ENCODE measurements around the gene GRIK2. TPM values are rescaled to one million over a fixed set of nuclear protein-coding genes. Genes with fewer than 3 reads are reported as not detected.

Gene GRIK2
- total RNA-seq, 1 experiment from 2014 or later = 0.07 TPM

DNA sequence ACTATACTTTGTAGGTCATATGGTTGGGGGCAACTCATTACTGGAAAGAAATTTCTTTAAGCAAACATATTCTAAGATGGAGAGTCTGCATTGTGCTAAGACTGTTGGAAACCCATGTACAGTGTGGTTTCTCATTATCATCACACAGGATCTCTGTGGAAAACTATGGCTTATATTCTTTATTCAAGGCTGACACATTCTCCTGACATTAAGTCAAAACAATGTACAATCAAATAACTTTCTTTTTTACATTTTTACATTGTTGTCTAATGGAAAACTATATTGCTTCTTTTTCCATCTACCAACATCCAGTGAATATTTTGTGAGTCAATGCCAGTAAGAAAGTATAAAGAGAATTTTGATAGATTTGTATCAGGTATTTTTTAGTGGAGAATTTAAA, 417.6 kb downstream of the GRIK2 start:
- Histone ChIP-seq H3K79me2 (ENCODE audit: low read length) (no peaks in the 10 kb centered on the region), H4K20me1 (ENCODE audit: insufficient read depth, low read depth, low read length) (no peaks in the 10 kb centered on the region), H3K4me2 (ENCODE audit: low read depth, low read length, poor library complexity, severe bottlenecking) (no peak overlapping the region), H3K9ac (ENCODE audit: low read length) (no peak overlapping the region), H3K9me3 (ENCODE audit: low read length) (no peaks in the 10 kb centered on the region), H3K36me3 (ENCODE audit: insufficient read depth, low read length) (no peaks in the 10 kb centered on the region), H2AFZ (ENCODE audit: low read length) (no peak overlapping the region), H3K27ac (ENCODE audit: low read length) (no peak overlapping the region), H3K4me1 (ENCODE audit: low read length) (no peaks in the 10 kb centered on the region), H3K27me3 (ENCODE audit: low read length) (no peaks in the 10 kb centered on the region), H3K4me3 (ENCODE audit: low read length) (no peak overlapping the region), H3K9me2 (replicated peaks; ENCODE audit: insufficient read depth, low read length) (no peaks in the 10 kb centered on the region)
- no peak for DNase-seq

- Histone ChIP-seq H4K20me1 (ENCODE audit: insufficient read depth, low read depth, low read length) (no peaks in the 10 kb centered on the region), H3K27me3 (ENCODE audit: low read length) (no peaks in the 10 kb centered on the region), H3K4me1 (ENCODE audit: low read length) (no peaks in the 10 kb centered on the region), H3K9ac (ENCODE audit: low read length) (no peak overlapping the region), H3K4me3 (ENCODE audit: low read length) (no peak overlapping the region), H3K79me2 (ENCODE audit: low read length) (no peaks in the 10 kb centered on the region), H3K36me3 (ENCODE audit: insufficient read depth, low read length) (no peaks in the 10 kb centered on the region), H3K27ac (ENCODE audit: low read length) (no peak overlapping the region), H3K9me3 (ENCODE audit: low read length) (no peaks in the 10 kb centered on the region), H2AFZ (ENCODE audit: low read length) (no peak overlapping the region), H3K9me2 (replicated peaks; ENCODE audit: insufficient read depth, low read length) (no peaks in the 10 kb centered on the region), H3K4me2 (ENCODE audit: low read depth, low read length, poor library complexity, severe bottlenecking) (no peak overlapping the region)
- no peak for DNase-seq
Measured at GRCh38 chr6:101816716-101817115, 423.2 kb downstream of the GRIK2 start.

DNA sequence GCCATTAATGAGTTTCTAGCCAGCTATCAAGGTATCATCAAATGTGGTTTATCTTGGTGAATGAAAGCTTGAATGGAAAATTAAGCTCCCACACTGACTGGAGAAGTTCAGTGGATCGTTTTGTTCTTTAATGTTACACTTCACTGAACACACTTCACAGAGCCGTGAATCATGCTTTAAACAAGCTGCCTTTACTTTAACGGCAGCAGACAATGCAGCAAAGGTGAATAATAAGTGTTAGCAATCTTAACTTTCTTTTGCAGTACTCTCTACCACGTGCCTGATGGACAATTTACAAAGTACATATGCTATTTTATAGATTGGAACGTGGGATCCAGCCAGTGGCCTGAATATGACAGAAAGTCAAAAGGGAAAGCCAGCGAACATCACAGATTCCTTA, 424.5 kb downstream of the GRIK2 start:
- H3K36me3 ChIP-seq (ENCODE audit: insufficient read depth, low read length) = no peaks in the 10 kb centered on the region
- no peak overlapping the region for H3K4me2 ChIP-seq (ENCODE audit: low read depth, low read length, poor library complexity, severe bottlenecking)
- H3K27ac ChIP-seq (ENCODE audit: low read length) = no peak overlapping the region
- H3K9ac ChIP-seq (ENCODE audit: low read length) = no peak overlapping the region
- no peaks in the 10 kb centered on the region for H3K9me2 ChIP-seq (replicated peaks; ENCODE audit: insufficient read depth, low read length)
- no peaks in the 10 kb centered on the region for H4K20me1 ChIP-seq (ENCODE audit: insufficient read depth, low read depth, low read length)
- H3K4me1 ChIP-seq (ENCODE audit: low read length) = no peaks in the 10 kb centered on the region
- DNase-seq = no peak
- no peak overlapping the region for H3K4me3 ChIP-seq (ENCODE audit: low read length)
- no peaks in the 10 kb centered on the region for H3K9me3 ChIP-seq (ENCODE audit: low read length)
- H3K79me2 ChIP-seq (ENCODE audit: low read length) = no peaks in the 10 kb centered on the region
- H2AFZ ChIP-seq (ENCODE audit: low read length) = no peak overlapping the region
- no peaks in the 10 kb centered on the region for H3K27me3 ChIP-seq (ENCODE audit: low read length)

DNA sequence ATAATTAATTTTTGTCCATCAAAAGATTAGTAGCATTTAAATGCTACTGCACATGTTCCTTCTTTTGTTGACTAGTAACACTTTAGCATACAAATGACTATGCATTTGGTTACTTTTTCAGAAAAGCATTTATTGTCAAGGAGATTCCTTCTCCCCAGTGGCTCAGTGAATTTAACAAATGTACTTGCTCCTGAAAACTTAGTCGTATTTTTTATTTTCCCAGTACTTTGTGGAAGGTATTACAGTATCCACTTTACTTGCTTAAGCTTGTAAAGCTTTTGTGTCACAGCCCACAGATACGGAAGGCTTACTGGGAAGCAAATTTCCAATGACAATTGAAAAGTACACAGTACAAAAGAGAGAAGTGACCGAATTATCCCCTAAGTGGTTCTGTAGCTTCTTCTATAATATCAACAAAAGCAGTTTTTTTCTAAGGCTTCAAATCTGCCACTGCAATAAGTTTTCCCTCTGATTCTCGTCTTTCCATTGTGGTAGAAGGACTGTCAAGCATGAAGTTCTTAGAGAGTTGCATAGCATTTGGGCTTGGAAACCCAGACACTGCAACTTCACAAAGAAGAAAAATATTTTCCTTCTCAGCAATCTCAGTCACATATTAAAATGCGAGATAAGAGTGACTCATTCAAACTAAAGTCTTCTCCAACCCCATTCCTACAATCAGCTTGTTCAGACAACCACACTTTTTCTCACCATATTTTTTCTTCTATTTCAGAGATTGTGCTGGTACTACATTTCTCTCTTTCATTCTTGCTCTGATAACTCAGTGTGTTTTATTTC, 431.2 kb downstream of the GRIK2 start:
- Histone ChIP-seq H3K4me2 (ENCODE audit: low read depth, low read length, poor library complexity, severe bottlenecking) (no peak overlapping the region), H4K20me1 (ENCODE audit: insufficient read depth, low read depth, low read length) (no peaks in the 10 kb centered on the region), H3K4me1 (ENCODE audit: low read length) (no peaks in the 10 kb centered on the region), H2AFZ (ENCODE audit: low read length) (no peak overlapping the region), H3K9ac (ENCODE audit: low read length) (no peak overlapping the region), H3K4me3 (ENCODE audit: low read length) (no peak overlapping the region), H3K27me3 (ENCODE audit: low read length) (no peaks in the 10 kb centered on the region), H3K27ac (ENCODE audit: low read length) (no peak overlapping the region), H3K9me3 (ENCODE audit: low read length) (peaks cover 15% of the 10 kb centered on the region; the same call in 1 of the 2 replicates), H3K36me3 (ENCODE audit: insufficient read depth, low read length) (no peaks in the 10 kb centered on the region), H3K79me2 (ENCODE audit: low read length) (no peaks in the 10 kb centered on the region), H3K9me2 (replicated peaks; ENCODE audit: insufficient read depth, low read length) (no peaks in the 10 kb centered on the region)
- no peak for DNase-seq

- H3K4me2 ChIP-seq (ENCODE audit: low read depth, low read length, poor library complexity, severe bottlenecking) = no peak overlapping the region
- H3K9me2 ChIP-seq (replicated peaks; ENCODE audit: insufficient read depth, low read length) = no peaks in the 10 kb centered on the region
- DNase-seq = no peak
- no peaks in the 10 kb centered on the region for H4K20me1 ChIP-seq (ENCODE audit: insufficient read depth, low read depth, low read length)
- H3K79me2 ChIP-seq (ENCODE audit: low read length) = no peaks in the 10 kb centered on the region
- no peaks in the 10 kb centered on the region for H3K27me3 ChIP-seq (ENCODE audit: low read length)
- no peaks in the 10 kb centered on the region for H3K4me1 ChIP-seq (ENCODE audit: low read length)
- H3K9me3 ChIP-seq (ENCODE audit: low read length) = peaks cover 15% of the 10 kb centered on the region; the same call in 1 of the 2 replicates
- no peaks in the 10 kb centered on the region for H3K36me3 ChIP-seq (ENCODE audit: insufficient read depth, low read length)
- no peak overlapping the region for H3K9ac ChIP-seq (ENCODE audit: low read length)
- H3K4me3 ChIP-seq (ENCODE audit: low read length) = no peak overlapping the region
- H3K27ac ChIP-seq (ENCODE audit: low read length) = no peak overlapping the region
- H2AFZ ChIP-seq (ENCODE audit: low read length) = no peak overlapping the region
Measured at GRCh38 chr6:101826269-101826668, 432.8 kb downstream of the GRIK2 start.

DNA sequence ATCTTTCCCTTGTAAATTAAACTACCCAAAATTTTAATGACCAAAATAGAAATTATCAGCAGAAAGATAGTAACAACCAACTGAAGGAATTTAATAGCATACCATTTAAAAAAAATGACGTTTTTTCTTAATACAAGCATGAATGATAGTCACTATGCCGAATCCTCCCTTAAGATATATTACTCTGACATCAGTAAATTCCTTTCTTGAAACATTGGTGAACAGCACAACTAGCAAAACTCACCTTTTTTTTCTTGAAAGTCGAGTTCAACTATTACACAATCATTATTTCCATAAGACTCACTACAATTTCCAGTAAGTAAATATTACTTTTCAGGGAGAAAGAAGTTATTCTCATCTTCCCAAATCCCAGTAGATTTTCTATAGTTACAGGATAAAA, 433.2 kb downstream of the GRIK2 start:
- DNase-seq = no peak
- no peak overlapping the region for H3K4me3 ChIP-seq (ENCODE audit: low read length)
- H3K9me3 ChIP-seq (ENCODE audit: low read length) = peaks cover 15% of the 10 kb centered on the region; the same call in 1 of the 2 replicates
- no peak overlapping the region for H3K4me2 ChIP-seq (ENCODE audit: low read depth, low read length, poor library complexity, severe bottlenecking)
- no peaks in the 10 kb centered on the region for H3K36me3 ChIP-seq (ENCODE audit: insufficient read depth, low read length)
- H3K9ac ChIP-seq (ENCODE audit: low read length) = no peak overlapping the region
- H4K20me1 ChIP-seq (ENCODE audit: insufficient read depth, low read depth, low read length) = no peaks in the 10 kb centered on the region
- no peaks in the 10 kb centered on the region for H3K9me2 ChIP-seq (replicated peaks; ENCODE audit: insufficient read depth, low read length)
- H3K4me1 ChIP-seq (ENCODE audit: low read length) = no peaks in the 10 kb centered on the region
- H3K27me3 ChIP-seq (ENCODE audit: low read length) = no peaks in the 10 kb centered on the region
- H3K79me2 ChIP-seq (ENCODE audit: low read length) = no peaks in the 10 kb centered on the region
- no peak overlapping the region for H2AFZ ChIP-seq (ENCODE audit: low read length)
- no peak overlapping the region for H3K27ac ChIP-seq (ENCODE audit: low read length)

GRCh38 chr6:101830501-101831031, 437.1 kb downstream of the GRIK2 start:
- no peaks in the 10 kb centered on the region for H3K9me2 ChIP-seq (replicated peaks; ENCODE audit: insufficient read depth, low read length)
- no peak overlapping the region for H2AFZ ChIP-seq (ENCODE audit: low read length)
- no peaks in the 10 kb centered on the region for H3K4me1 ChIP-seq (ENCODE audit: low read length)
- no peak for DNase-seq
- H3K27ac ChIP-seq (ENCODE audit: low read length) = no peak overlapping the region
- H3K36me3 ChIP-seq (ENCODE audit: insufficient read depth, low read length) = no peaks in the 10 kb centered on the region
- H3K9me3 ChIP-seq (ENCODE audit: low read length) = peaks cover 15% of the 10 kb centered on the region; the same call in 1 of the 2 replicates
- H3K79me2 ChIP-seq (ENCODE audit: low read length) = no peaks in the 10 kb centered on the region
- no peaks in the 10 kb centered on the region for H3K27me3 ChIP-seq (ENCODE audit: low read length)
- H3K9ac ChIP-seq (ENCODE audit: low read length) = no peak overlapping the region
- no peaks in the 10 kb centered on the region for H4K20me1 ChIP-seq (ENCODE audit: insufficient read depth, low read depth, low read length)
- no peak overlapping the region for H3K4me3 ChIP-seq (ENCODE audit: low read length)
- no peak overlapping the region for H3K4me2 ChIP-seq (ENCODE audit: low read depth, low read length, poor library complexity, severe bottlenecking)

DNA sequence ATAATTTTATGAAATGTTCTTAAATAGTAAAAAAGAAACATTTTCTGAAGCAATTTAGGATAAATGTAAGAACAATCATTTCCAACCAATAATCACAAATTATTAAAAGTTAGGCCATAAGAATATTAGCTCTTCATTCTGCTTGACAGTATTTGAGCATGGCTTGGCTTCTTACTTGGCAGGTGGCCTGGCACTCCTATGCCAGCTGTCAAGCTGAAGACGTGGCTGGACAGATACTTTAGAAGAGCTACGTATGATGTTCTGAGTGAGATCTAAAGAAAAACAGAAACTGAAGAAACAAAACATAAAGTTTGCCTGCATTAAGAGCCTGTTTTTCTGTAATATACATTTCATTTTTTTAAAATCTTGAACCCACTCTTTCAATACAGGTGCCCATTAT, 438.9 kb downstream of the GRIK2 start:
- no peak overlapping the region; the same call in 1 of the 2 replicates for H2AFZ ChIP-seq (ENCODE audit: low read length)
- H3K27me3 ChIP-seq (ENCODE audit: low read length) = no peaks in the 10 kb centered on the region
- no peaks in the 10 kb centered on the region for H3K36me3 ChIP-seq (ENCODE audit: insufficient read depth, low read length)
- no peaks in the 10 kb centered on the region for H4K20me1 ChIP-seq (ENCODE audit: insufficient read depth, low read depth, low read length)
- no peaks in the 10 kb centered on the region for H3K4me1 ChIP-seq (ENCODE audit: low read length)
- no peaks in the 10 kb centered on the region for H3K9me2 ChIP-seq (replicated peaks; ENCODE audit: insufficient read depth, low read length)
- no peak overlapping the region for H3K4me3 ChIP-seq (ENCODE audit: low read length)
- peaks cover 15% of the 10 kb centered on the region; the same call in 1 of the 2 replicates for H3K9me3 ChIP-seq (ENCODE audit: low read length)
- no peak overlapping the region for H3K9ac ChIP-seq (ENCODE audit: low read length)
- no peaks in the 10 kb centered on the region for H3K79me2 ChIP-seq (ENCODE audit: low read length)
- no peak overlapping the region for H3K4me2 ChIP-seq (ENCODE audit: low read depth, low read length, poor library complexity, severe bottlenecking)
- H3K27ac ChIP-seq (ENCODE audit: low read length) = no peak overlapping the region
- DNase-seq = no peak
